SK-N-SH (cell line): ENCODE data around the gene FAM83D.

Experiments
- FOXM1 ChIP-seq: IDR thresholded peaks from 2 replicates; pipeline ENCODE4 v1.4.0; 2012; ENCODE audit warnings: low read depth, mild to moderate bottlenecking
- MXI1 ChIP-seq: IDR thresholded peaks from 2 replicates; pipeline ENCODE4 v1.6.1; 2012; ENCODE audit warnings: mild to moderate bottlenecking, low read depth, low read length, improper control_type of control experiment
- RAD21 ChIP-seq: IDR thresholded peaks from 2 replicates; pipeline ENCODE4 v1.6.1; 2012; ENCODE audit warnings: mild to moderate bottlenecking, low read length
- TAF1 ChIP-seq: IDR thresholded peaks from 2 replicates; pipeline ENCODE4 v1.6.1; 2012; ENCODE audit warnings: low read depth, mild to moderate bottlenecking, low read length, moderate library complexity, borderline replicate concordance
- TF ChIP-seq, protein P1 (sequence below): fragments of 200-600 bp; sonication (generic); IDR thresholded peaks from 2 replicates; pipeline ENCODE4 v1.6.1; 2017; ENCODE audit warnings: antibody characterized with exemption, mild to moderate bottlenecking, moderate library complexity
- TF ChIP-seq, protein P2 (sequence below): IDR thresholded peaks from 2 replicates; pipeline ENCODE4 v1.6.1; 2012; ENCODE audit warnings: mild to moderate bottlenecking, low read depth, low read length, moderate library complexity
- TF ChIP-seq, protein P3 (sequence below): IDR thresholded peaks from 2 replicates; pipeline ENCODE4 v1.4.0; 2012; ENCODE audit warnings: low read depth

- TF ChIP-seq MXI1 (no peak), RAD21 (no peak), FOXM1 (no peak), TAF1 (no peak)
- TF ChIP-seq, protein P1, sequence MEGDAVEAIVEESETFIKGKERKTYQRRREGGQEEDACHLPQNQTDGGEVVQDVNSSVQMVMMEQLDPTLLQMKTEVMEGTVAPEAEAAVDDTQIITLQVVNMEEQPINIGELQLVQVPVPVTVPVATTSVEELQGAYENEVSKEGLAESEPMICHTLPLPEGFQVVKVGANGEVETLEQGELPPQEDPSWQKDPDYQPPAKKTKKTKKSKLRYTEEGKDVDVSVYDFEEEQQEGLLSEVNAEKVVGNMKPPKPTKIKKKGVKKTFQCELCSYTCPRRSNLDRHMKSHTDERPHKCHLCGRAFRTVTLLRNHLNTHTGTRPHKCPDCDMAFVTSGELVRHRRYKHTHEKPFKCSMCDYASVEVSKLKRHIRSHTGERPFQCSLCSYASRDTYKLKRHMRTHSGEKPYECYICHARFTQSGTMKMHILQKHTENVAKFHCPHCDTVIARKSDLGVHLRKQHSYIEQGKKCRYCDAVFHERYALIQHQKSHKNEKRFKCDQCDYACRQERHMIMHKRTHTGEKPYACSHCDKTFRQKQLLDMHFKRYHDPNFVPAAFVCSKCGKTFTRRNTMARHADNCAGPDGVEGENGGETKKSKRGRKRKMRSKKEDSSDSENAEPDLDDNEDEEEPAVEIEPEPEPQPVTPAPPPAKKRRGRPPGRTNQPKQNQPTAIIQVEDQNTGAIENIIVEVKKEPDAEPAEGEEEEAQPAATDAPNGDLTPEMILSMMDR = no peak
- TF ChIP-seq, protein P2, sequence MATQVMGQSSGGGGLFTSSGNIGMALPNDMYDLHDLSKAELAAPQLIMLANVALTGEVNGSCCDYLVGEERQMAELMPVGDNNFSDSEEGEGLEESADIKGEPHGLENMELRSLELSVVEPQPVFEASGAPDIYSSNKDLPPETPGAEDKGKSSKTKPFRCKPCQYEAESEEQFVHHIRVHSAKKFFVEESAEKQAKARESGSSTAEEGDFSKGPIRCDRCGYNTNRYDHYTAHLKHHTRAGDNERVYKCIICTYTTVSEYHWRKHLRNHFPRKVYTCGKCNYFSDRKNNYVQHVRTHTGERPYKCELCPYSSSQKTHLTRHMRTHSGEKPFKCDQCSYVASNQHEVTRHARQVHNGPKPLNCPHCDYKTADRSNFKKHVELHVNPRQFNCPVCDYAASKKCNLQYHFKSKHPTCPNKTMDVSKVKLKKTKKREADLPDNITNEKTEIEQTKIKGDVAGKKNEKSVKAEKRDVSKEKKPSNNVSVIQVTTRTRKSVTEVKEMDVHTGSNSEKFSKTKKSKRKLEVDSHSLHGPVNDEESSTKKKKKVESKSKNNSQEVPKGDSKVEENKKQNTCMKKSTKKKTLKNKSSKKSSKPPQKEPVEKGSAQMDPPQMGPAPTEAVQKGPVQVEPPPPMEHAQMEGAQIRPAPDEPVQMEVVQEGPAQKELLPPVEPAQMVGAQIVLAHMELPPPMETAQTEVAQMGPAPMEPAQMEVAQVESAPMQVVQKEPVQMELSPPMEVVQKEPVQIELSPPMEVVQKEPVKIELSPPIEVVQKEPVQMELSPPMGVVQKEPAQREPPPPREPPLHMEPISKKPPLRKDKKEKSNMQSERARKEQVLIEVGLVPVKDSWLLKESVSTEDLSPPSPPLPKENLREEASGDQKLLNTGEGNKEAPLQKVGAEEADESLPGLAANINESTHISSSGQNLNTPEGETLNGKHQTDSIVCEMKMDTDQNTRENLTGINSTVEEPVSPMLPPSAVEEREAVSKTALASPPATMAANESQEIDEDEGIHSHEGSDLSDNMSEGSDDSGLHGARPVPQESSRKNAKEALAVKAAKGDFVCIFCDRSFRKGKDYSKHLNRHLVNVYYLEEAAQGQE = no peak
- TF ChIP-seq, protein P3, sequence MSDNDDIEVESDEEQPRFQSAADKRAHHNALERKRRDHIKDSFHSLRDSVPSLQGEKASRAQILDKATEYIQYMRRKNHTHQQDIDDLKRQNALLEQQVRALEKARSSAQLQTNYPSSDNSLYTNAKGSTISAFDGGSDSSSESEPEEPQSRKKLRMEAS = no peak
Observed at GRCh38 chr20:38946836-38947235, 20.6 kb downstream of the FAM83D start.
